HepG2 (cell line): ENCODE data around the gene ADGRL3. TPM values are rescaled to one million over a fixed set of nuclear protein-coding genes. Genes with fewer than 3 reads are reported as not detected.

Source experiments
- ATAC-seq: fragments of 200-7000 bp; cut with Tn5 transposase; 3 replicates; pipeline ENCODE4 v1.9.1; 2020; ENCODE audit warnings: mild to moderate bottlenecking, moderate library complexity
- BruUV-seq: library from RNA; stranded (reverse); fragments of 400-500 nt; replicated peaks from 2 replicates; lab custom pipeline; 2021; lab: Mats Ljungman, UMichigan
- CTCF ChIA-PET: fragments of 300-600 bp; formaldehyde crosslinking; extraction: SDS; loops from one replicate; lab custom pipeline; 2021; ENCODE audit warnings: low total read pairs, inconsistent platforms, low intra/inter-chr PET ratio; lab: Yijun Ruan, JAX
- POLR2A ChIA-PET: fragments of 350-600 bp; sonication (Branson Sonifier 250); formaldehyde crosslinking; loops from one replicate; lab custom pipeline; 2020; ENCODE audit warnings: antibody characterized with exemption, inconsistent platforms; lab: Yijun Ruan, JAX
- DNase-seq: peaks from one replicate; pipeline ENCODE4 v3.0.0-alpha.2; 2015; ENCODE audit warnings: low spot score
- FAIRE-seq: peaks from 3 replicates; lab custom pipeline; 2011; peaks lifted over from hg19 to GRCh38; lab: Jason Lieb, UNC
- H2AFZ ChIP-seq: one replicate; pipeline ENCODE4 v1.6.1; 2011; ENCODE audit warnings: low read length, inconsistent platforms
- H3K27ac ChIP-seq: fragments of 300-600 bp; 3 replicates; pipeline ENCODE4 v1.8.0; 2011; ENCODE audit warnings: mixed run types, mild to moderate bottlenecking, mixed read lengths, low read length, inconsistent platforms; ENCODE audit not compliant: insufficient read depth; ENCODE audit errors: extremely low read length
- H3K27me3 ChIP-seq, 2 experiments: fragments of 200-600 bp in 1 of 2; 2 replicates in 1 of 2; 3 replicates in 1 of 2; pipeline versions ENCODE4 v1.6.0 to v1.8.0; 2011; ENCODE audit warnings: low read length in 2 of 2, mild to moderate bottlenecking in 2 of 2, moderate library complexity in 2 of 2, inconsistent platforms in 1 of 2; ENCODE audit not compliant: insufficient read depth in 2 of 2, control insufficient read depth in 1 of 2
- H3K36me3 ChIP-seq, 2 experiments: fragments of 200-600 bp in 1 of 2; replicated peaks in 1 of 2; 2 replicates in 1 of 2; 3 replicates in 1 of 2; pipeline versions ENCODE4 v1.5.1 to v1.8.0; 2011; ENCODE audit warnings: low read length in 2 of 2, inconsistent platforms in 1 of 2; ENCODE audit not compliant: insufficient read depth in 2 of 2, control insufficient read depth in 1 of 2
- H3K4me1 ChIP-seq: 2 replicates; pipeline ENCODE4 v1.5.1; 2012; ENCODE audit warnings: low read length, inconsistent platforms; ENCODE audit not compliant: insufficient read depth
- H3K4me2 ChIP-seq: 2 replicates; pipeline ENCODE4 v1.6.0; 2011; ENCODE audit warnings: low read depth, low read length, inconsistent platforms
- H3K4me3 ChIP-seq, 3 experiments: fragments of 200-600 bp in 1 of 3; sonication (generic), shearing (Covaris generic) in 1 of 3; replicated peaks in 1 of 3; 2 replicates each; pipeline ENCODE4 v1.5.1; 2011 to 2016; ENCODE audit warnings: low read length in 3 of 3, inconsistent platforms in 2 of 3, low read depth in 2 of 3, mild to moderate bottlenecking in 2 of 3, control low read depth in 1 of 3, mixed read lengths in 1 of 3; ENCODE audit not compliant: insufficient read depth in 1 of 3
- H3K79me2 ChIP-seq: one replicate; pipeline ENCODE4 v1.6.1; 2011; ENCODE audit warnings: low read length, inconsistent platforms; ENCODE audit not compliant: insufficient read depth
- H3K9ac ChIP-seq: 2 replicates; pipeline ENCODE4 v1.6.0; 2011; ENCODE audit warnings: mild to moderate bottlenecking, low read depth, low read length, inconsistent platforms; ENCODE audit not compliant: insufficient read depth
- H3K9me3 ChIP-seq: 2 replicates; pipeline ENCODE4 v1.5.1; 2012; ENCODE audit warnings: mild to moderate bottlenecking, low read length
- H4K20me1 ChIP-seq: 2 replicates; pipeline ENCODE4 v1.6.0; 2011; ENCODE audit warnings: inconsistent platforms, mild to moderate bottlenecking, low read length, moderate library complexity; ENCODE audit not compliant: insufficient read depth
- DNMT3B ChIP-seq: conservative IDR thresholded peaks from 2 replicates; pipeline ENCODE4 v1.6.1; 2016; ENCODE audit warnings: missing biosample characterization, control low read depth
- ETS1 ChIP-seq: sonication (generic); formaldehyde crosslinking; IDR thresholded peaks from 2 replicates; pipeline ENCODE4 v1.4.0; 2020; ENCODE audit warnings: missing genetic modification reagents
- NAIF1 ChIP-seq: sonication (generic); formaldehyde crosslinking; IDR thresholded peaks from 2 replicates; pipeline ENCODE4 v1.5.0; 2020; ENCODE audit warnings: mild to moderate bottlenecking, missing genetic modification reagents, borderline replicate concordance
- SKIL ChIP-seq: sonication (generic); formaldehyde crosslinking; IDR thresholded peaks from 2 replicates; pipeline ENCODE4 v1.8.0; 2022; ENCODE audit warnings: missing genetic modification reagents, mild to moderate bottlenecking, moderate library complexity, borderline replicate concordance
- SP1 ChIP-seq, 2 experiments: fragments of 450-650 bp in 1 of 2; sonication (generic) in 1 of 2; formaldehyde crosslinking in 1 of 2; IDR thresholded peaks; 2 replicates each; pipeline versions ENCODE4 v1.4.0 to v1.6.1; 2016 to 2020; ENCODE audit warnings: missing genetic modification reagents in 1 of 2
- TIGD3 ChIP-seq: sonication (generic); formaldehyde crosslinking; IDR thresholded peaks from 2 replicates; pipeline ENCODE4 v1.5.1; 2020; ENCODE audit warnings: mild to moderate bottlenecking, missing genetic modification reagents, borderline replicate concordance
- ZC3H4 ChIP-seq: sonication (generic); formaldehyde crosslinking; IDR thresholded peaks from 2 replicates; pipeline ENCODE4 v1.4.0; 2020; ENCODE audit warnings: missing genetic modification reagents, borderline replicate concordance
- ZFP36 ChIP-seq: fragments of 150-350 bp; IDR thresholded peaks from 2 replicates; pipeline ENCODE4 v1.6.1; 2018; ENCODE audit warnings: borderline replicate concordance, low read length, low read depth; ENCODE audit not compliant: partially characterized antibody
- ZMAT3 ChIP-seq: sonication (generic); formaldehyde crosslinking; conservative IDR thresholded peaks from 2 replicates; pipeline ENCODE4 v1.7.0; 2021; ENCODE audit warnings: missing genetic modification reagents
- ZNF230 ChIP-seq: sonication (generic); formaldehyde crosslinking; IDR thresholded peaks from 2 replicates; pipeline ENCODE4 v1.4.0; 2020; ENCODE audit warnings: mild to moderate bottlenecking, missing genetic modification reagents
- ZNF550 ChIP-seq: sonication (generic); formaldehyde crosslinking; IDR thresholded peaks from 2 replicates; pipeline ENCODE4 v1.4.0; 2020; ENCODE audit warnings: mild to moderate bottlenecking, missing genetic modification reagents, borderline replicate concordance
- ZNF562 ChIP-seq: sonication (generic); formaldehyde crosslinking; IDR thresholded peaks from 2 replicates; pipeline ENCODE4 v1.8.0; 2022; ENCODE audit warnings: missing genetic modification reagents, borderline replicate concordance
- ZNF749 ChIP-seq: sonication (generic); formaldehyde crosslinking; IDR thresholded peaks from 2 replicates; pipeline ENCODE4 v1.8.0; 2022; ENCODE audit warnings: mild to moderate bottlenecking, missing genetic modification reagents, moderate library complexity, borderline replicate concordance
- WGBS: methylation state at CpG from one replicate; pipeline ENCODE4 v1.1.6; 2017; ENCODE audit warnings: low lambda C conversion rate; 5-methylcytosine and 5-hydroxymethylcytosine counted together
- in situ Hi-C: cut with HindIII; loops from 2 replicates; pipeline ENCODE4 v1.10.0; 2017; ENCODE audit warnings: low pct_unique_long_range_greater_than_20kb; ENCODE audit not compliant: extremely low pct_ligation_motif_present
- intact Hi-C: fragments of 100-400 bp; cut with micrococcal nuclease; formaldehyde crosslinking; loops from one replicate; pipeline ENCODE4 v1.10.0; 2022; ENCODE audit not compliant: unreplicated experiment
- polyA plus RNA-seq, 8 experiments: library from polyadenylated mRNA; depleted of rRNA in 3 of 8; stranded (reverse) in 7 of 8; unstranded in 1 of 8; fragments of >200 nt; fragmentation: Illumina TruSeq in 4 of 8; extraction: Trizol in 4 of 8; gene quantifications; 2 replicates each; pipeline versions ENCODE4 v1.2.1 to v1.2.3, GENCODE V29; 2011 to 2016; ENCODE audit warnings: low read depth in 4 of 8, missing spikeins in 1 of 8, mixed read lengths in 1 of 8; ENCODE audit not compliant: insufficient read depth in 1 of 8
- total RNA-seq, 5 experiments: library from RNA; depleted of rRNA; stranded (reverse); fragments of >200 nt; fragmentation: Illumina TruSeq; extraction: Trizol; gene quantifications; 2 replicates each; pipeline ENCODE4 v1.2.3, GENCODE V29; 2016; ENCODE audit warnings: low read depth in 1 of 5

ADGRL3 gene
- total and polyA plus RNA-seq, 2 of the 13 experiments (the other 11 are each of a cell fraction or from before 2014, with no cell fraction given), result 0.04 to 0.05 TPM

GRCh38 chr4:61693520-61693919 is 493.4 kb downstream of the ADGRL3 start:
- intact Hi-C loops, result no loop called here
- no peak overlapping the region for H3K4me2 ChIP-seq
- no peaks in the 10 kb centered on the region for H3K36me3 ChIP-seq
- H2AFZ ChIP-seq, result no peak overlapping the region
- in situ Hi-C loops, result no loop called here
- no peaks in the 10 kb centered on the region for H3K27me3 ChIP-seq
- no peak overlapping the region for H3K4me3 ChIP-seq
- ChIA-PET CTCF (no interaction called here), POLR2A (no interaction called here)
- no peak overlapping the region for H3K27ac ChIP-seq
- BruUV-seq, result no TSS peak
- ATAC-seq, result no peak
- no peak for FAIRE-seq
- no peaks in the 10 kb centered on the region for H4K20me1 ChIP-seq
- H3K9me3 ChIP-seq, result no peaks in the 10 kb centered on the region
- WGBS, result 15% methylated on average over 1 of the region's 1 CpG
- H3K79me2 ChIP-seq, result no peaks in the 10 kb centered on the region
- no peak overlapping the region for H3K9ac ChIP-seq
- no peak for DNase-seq
- TF ChIP-seq ETS1 (CRISPR knock-in tag) (no peak), SP1 (IDR thresholded peaks at IDR 0.05) (no peak), SP1 (CRISPR knock-in tag; IDR thresholded peaks at IDR 0.05) (no peak), ZNF562 (no peak), ZC3H4 (CRISPR knock-in tag) (no peak), ZNF230 (CRISPR knock-in tag) (no peak), ZNF749 (CRISPR knock-in tag) (no peak), ZNF550 (no peak), NAIF1 (CRISPR knock-in tag) (no peak), SKIL (CRISPR knock-in tag) (no peak), TIGD3 (no peak), ZFP36 (no peak), ZMAT3 (no peak), DNMT3B (CRISPR knock-in tag) (no peak)
- no peaks in the 10 kb centered on the region for H3K4me1 ChIP-seq
